ENCODE measurements around the gene PHC1.

- TF ChIP-seq EZH2 (IDR thresholded peaks at IDR 0.05; ENCODE audit: low read length) (no peak), CTCF (optimal IDR thresholded peaks at IDR 0.05 in 1 of 3, IDR thresholded peaks at IDR 0.05 in 1 of 3, conservative IDR thresholded peaks at IDR 0.05 in 1 of 3; ENCODE audit: extremely low read depth in 1 of 3, insufficient read depth in 2 of 3, low read length in 3 of 3) (no peak)
Observed at GRCh38 chr12:8913702-8914032, 642 bp upstream of the PHC1 start.

Data from keratinocyte (primary cell).